CD4-positive, alpha-beta T cell treated with Interleukin-15 for 4 hours (primary cell): Measurements from ENCODE around the gene FSTL4.

Experiments used
- DNase-seq: peaks from one replicate; pipeline ENCODE4 v3.0.0-alpha.2; 2020; ENCODE audit warnings: low spot score

Gene FSTL4

DNA sequence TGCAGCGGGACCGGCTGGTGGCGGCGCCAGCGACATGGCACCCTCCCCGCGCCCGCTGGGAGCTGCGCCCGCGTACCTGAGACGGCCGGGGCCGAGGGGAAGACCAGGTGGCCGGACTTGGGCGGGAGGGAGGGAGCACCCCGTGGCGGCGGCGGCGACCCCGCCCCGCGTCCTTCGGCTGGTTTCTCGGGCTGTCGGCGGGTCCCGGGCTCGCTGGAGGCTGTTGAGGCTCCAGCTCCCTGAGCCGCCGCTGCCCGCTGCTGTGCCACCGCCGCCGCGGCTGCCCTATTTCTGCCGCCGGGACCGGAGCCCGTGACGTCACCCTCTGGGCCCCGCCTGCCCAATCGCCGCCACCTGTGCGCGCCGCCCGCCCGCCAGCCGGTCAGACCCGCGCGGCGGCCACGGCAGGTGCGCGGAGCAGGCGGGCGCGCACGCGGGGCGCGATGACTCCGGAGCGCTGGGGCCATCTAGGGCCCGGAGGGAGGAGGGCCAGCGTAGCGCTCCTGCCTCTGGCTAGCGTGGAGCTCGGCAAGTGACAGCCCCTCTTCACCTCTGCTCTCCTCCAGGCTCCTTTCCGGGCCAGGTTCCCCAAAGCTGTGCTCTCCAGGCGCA lies at the start of gene FSTL4:
Gene FSTL4 (minus strand): TSS at position 293 of the 612 bp plus-strand sequence.
- DNase-seq: peak; percentile 15

DNA sequence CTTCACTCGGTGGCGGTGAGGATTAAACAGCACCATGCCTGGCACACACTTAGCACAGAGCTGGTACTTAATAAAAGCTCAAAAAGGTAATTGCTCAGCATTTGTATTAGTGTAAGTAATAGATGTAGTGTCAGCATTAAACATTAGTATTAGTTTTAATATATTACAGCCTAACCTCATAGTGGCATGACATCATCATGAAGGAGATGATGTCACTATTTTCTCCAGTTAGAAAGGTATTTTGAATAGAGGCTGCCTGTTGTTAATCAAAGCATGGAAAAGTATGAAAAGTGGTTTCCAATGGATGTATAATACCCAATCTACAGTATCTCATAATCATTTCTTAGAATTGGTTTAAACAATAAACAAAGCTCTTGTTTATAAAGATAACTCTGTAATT lies 49.0 kb upstream of the FSTL4 start:
- DNase-seq: no peak

DNA sequence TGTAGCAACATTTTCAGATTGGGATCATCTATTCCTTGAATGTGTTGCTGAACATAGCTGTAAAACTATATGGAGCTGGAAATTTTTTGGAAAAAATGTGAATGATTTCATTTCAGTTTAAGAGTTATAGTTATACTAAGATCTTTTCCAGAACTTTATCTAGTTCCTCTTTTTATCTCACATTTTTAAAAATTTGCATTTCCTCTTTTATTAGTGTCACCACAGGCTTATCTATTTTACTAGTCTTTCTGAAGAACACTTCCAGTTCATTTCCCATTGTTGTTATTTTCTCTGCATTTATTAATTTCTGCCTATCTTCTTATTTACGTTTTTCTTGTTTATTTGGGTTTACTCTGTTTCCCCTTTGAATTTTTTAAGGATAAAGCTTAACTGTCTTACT lies 46.0 kb upstream of the FSTL4 start:
- DNase-seq: no peak

DNA sequence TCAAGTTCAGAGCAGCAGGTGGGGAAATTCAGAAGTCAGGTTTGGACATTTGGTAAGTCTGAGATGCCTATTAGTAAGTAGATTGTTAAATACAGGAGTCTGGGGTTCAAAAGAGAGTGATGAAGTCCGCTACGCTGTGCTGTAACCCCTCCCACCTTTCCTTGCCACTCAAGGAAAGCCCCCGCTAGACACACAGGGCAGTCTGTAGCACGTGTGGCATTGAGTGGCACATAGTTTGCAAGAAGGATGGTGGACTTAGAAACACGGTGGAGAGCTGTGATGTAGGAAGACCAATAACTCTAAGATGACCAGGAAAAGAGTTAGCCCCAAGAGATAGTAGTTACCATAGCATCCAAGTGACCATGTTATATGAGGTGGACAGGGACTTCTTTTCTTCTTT lies 44.7 kb upstream of the FSTL4 start:
- no peak for DNase-seq

DNA sequence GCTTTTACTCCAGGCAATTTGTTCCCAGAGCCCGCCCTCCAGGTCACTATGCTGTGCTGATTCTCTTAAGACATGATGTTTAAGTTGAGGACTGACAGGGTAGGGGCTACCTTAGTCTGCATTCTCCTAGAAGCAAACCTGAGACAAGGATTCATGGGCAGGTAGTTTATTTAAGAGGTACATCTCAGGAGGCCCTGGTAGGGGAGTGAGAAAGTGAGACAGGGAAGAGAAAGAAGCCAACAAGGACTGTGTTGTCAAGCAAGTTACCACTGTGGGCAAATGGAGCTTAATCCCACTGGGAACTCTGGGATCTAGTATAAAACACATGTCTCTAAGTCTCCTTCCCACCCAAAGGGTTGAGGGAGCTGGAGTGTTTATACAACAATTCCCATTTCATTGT lies 43.6 kb upstream of the FSTL4 start:
- no peak for DNase-seq

DNA sequence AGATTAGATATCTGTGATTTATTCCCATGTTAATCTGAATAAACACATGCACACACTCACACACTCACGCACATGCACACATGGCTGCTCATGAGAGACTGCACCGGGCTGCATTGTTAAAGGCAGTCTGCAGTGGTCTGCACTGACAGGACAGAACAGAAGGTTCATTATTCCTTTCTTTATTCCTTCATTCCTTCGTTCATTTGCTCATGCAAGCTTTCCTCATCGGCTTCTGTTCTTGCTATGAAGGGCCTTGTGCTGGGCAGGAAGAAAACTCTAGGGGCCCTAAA lies 41.4 kb upstream of the FSTL4 start:
- no peak for DNase-seq

DNA sequence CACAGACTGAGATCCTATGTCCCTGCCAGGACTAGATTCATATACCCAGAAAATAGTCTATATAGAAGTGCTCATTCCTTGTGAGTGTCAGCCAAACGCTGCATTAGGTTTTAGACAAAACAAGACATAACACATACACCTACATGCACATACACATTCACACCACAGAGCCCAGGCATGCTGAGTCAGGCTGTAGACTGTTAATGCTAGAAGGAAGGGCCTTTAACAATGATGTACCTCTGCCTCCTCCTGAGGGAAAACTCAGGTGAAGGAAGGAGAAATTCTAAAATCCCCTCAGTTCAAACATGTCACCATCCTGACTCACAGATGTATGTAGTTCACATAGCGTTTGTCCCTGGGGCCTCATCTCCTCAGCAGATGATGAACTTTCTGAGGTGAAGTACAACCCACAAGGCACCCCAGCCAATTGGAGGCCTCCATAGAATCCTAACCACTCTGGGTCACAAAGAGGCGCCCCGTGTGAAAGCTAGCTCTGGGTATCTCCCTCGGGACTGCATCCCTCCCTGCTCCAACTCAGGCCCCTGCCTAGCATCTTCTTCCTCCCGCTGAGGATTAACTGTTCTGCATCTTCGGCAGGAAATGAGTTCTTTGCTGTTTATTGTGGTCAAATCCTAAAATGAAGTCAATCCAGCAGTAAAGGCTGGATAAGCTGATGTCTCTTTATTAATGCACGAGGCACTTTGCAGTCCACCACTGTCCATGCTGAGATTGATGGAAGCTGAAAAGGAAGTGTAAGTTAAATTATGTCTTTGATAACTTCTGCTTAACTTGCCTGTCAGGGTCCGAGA lies 40.8 kb upstream of the FSTL4 start:
- no peak for DNase-seq

DNA sequence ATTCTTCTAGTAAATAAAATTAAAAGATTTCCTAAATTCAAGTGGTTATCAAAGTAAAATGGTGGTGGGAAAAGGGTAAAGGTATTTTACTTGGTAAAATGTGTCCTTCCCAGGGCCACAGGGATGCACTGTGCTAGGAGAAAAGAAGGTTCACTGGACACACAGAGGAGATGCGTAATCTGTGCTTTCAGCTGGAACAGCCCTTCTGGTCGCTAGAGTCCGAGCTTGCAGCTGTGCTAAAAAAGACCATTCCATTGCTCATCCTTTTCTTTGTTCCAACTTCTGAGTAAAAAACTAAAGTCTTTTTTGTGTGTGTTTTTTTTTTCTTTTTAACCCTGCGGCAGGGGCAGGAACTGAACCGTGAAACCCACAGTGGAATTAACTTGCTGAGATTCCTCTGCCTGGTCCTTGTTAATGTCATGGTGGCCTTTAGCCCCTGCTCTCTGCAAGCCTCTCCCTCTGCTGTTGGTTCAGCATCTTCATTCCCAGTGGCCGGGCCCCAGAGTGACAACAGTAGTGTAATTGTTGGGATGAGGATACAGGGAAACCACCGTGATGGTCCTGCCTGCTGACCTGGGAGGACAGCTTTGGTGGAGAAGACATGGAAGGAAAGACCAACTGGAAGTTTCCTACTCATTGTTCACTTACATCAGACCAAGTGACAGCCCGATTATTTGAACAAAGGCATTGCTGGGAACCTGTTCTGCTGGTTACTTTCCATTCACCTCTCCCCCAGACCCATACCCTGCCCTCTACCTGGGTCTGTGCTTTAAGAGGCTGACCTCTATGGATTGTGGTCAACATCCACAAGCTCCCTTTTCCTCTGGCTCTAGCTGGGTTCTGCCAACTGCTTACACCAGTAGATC lies 31.9 kb upstream of the FSTL4 start:
- no peak for DNase-seq

DNA sequence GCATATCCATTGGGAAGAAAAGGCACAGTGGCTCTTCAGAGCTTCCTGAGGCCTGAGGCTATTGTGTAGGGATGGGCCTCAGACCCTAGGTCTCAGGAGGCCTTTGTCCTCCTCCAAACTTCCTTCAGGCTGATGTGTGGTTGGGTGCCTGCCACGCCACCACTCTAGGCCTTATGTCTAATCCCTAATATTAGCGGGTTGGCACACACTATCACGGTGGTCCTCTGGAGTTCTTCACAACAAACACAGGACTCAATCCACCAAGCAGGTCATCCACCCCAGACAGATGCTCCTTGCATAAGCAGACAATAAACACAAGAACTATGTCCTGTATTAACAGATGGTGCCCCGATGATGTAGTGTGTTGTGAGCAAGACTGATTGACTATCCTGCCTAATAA lies 31.0 kb upstream of the FSTL4 start:
- DNase-seq: no peak

DNA sequence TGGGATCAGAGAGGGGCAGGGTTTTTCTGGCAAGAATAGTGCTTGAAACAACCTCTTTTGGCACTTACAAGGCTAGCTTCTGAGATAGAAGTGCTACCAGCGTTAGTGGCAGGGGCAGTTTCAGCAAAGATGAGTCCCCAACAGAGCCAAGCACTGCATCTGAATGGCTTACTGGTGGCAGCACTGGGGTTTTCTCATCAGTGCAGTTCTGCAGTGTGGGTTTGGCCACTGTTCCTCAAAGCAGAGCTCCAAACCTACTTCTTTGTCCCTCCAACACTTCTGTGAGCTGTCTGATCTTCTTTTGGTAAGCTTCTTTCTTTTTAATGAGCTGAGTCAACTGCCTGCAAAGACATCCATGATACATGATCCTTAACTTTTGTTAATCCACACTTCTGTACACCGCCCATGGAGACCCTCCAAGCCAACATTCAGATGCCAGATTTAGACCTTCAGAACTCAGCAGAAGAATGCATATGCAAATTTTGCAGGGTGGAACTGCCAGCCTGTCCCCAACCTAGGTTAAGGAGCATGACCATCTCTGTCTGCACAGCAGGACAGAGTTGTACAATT lies 29.9 kb upstream of the FSTL4 start:
- no peak for DNase-seq

DNA sequence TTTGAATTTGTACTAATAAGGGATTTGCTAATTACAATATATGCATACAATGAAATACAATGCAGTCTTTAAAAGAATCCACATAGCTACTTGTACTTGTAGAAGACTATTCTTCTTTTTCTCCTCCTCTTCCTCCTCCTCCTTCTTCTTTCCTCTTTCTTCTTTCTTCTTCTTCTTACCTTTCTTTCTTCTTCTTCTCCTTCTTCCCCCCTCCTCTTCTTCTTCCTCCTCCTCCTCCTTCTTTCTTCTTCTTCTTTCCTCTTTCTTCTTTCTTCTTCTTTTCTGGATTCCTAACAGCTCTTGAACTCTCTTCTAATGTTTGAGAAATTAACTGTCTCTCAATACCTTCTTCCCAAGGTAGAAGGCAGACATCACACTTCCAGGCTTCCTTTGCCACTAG lies 29.3 kb upstream of the FSTL4 start:
- DNase-seq: no peak

DNA sequence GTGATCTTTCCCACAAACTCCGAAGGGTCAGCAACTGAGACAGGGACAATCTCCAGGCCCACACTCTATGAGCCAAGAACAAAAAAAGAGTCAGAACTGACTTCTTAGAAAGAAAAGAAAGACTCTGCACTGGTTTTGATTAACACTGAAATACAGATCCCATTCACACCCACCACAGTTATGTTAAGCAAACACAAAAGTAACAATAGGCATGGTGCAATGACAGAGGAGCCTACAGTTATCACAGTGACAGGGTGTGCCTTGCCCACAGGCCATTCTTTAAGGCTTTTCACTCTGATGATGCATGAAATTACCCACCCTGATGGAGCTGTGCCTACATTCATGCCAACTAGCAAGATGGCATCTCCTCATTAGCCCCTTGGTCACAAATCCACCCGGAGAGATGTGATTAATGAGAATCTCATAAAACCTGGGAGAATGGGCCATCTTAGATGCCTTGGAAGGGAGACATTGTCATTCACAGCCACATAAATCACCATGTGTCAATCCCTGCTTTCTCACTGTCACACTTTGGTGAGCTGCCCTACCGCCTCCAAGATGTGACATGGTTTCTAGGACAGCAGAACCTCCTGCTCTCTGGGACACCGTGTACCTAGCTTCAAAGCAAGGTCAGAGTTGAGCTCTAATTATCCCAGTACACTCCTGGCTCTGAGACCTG lies 27.6 kb upstream of the FSTL4 start:
- no peak for DNase-seq

DNA sequence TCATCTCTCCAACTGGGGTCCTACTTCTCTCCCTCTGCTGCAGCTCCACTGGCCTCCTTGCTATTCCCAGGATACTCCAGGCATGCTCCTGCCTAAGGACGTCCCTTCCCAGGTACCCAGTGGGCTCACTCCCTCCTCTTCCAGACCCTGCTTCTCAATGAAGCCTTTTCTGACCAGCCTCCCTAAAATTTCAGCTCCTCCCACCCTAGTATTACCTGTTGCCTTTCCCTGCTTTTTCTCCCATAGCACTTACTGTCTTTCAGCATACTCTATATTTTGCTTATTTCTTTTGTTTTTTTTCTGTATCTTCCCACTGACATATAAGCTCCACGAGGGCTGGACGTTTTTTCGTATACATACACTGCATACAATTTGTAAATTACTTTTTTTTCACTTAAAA lies 26.1 kb upstream of the FSTL4 start:
- no peak for DNase-seq

DNA sequence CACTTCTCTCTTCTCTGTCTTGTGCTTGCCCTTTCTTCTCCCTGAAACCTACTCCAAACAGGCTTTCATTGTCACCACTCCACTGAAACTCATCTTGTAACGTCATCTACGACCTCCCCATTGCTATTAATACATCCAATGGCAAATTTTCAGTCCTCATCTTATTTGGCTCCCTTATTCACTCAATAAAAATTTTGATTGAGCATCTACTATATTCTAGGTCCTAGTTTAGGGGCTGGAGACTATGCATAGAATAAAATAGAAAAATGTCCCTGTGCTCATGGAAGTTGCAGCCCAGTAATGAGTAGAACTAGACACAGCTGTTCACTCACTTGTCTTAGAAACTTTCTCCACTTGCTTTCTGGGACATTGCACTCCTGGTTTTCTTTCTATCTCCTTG lies 24.9 kb upstream of the FSTL4 start:
- no peak for DNase-seq

DNA sequence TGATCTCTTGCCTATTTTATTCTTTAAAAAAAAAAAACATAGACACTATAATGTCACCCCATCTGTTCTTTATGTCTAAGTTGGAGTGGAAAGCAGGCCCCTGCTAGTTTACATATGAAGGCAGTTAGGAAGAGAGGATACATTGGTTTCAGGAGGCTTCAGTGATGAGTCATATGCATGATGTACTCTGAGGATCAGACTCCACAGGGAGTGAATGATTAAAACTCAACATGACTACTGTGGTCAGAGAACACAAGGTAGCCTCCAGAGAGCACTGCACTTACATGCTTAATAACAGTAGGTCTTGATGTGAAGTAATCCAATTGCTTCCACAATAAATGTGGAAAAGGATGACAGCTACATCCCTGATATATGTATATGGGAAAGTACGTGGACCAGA lies 22.7 kb upstream of the FSTL4 start:
- DNase-seq: no peak

DNA sequence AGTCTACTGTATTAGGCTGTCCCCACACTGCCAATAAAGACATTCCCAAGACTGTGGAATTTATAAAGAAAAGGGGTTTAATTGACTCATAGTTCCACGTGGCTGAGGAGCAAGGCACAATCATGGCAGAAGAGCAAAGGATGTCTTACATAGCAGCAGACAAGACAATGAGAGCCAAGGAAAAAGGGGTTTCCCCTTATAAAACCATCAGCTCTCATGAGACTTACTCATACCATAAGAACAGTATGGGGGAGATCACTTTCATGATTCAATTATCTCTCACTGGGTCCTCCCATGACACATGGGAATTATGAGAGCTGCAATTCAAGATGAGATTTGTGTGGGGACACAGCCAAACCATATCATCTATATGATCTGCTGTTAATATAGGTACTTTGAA lies 14.8 kb upstream of the FSTL4 start:
- no peak for DNase-seq

DNA sequence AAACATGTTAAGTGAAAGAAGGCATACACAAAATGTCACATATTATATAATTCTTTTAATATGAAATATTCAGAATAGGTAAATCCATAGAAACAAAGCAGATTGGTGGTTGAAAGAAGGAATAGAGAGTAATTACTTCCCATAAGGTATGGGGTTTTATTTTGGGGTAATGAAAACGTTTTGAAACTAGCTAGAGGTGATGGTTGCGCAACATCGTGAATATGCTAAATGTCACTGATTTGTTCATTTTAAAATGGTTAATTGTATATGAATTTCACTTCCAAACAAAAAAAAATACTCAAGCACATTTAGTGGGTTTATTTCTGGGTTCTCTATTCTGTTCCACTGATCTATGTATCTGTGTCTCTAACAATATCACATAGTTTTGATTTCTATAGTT lies 12.0 kb upstream of the FSTL4 start:
- no peak for DNase-seq

DNA sequence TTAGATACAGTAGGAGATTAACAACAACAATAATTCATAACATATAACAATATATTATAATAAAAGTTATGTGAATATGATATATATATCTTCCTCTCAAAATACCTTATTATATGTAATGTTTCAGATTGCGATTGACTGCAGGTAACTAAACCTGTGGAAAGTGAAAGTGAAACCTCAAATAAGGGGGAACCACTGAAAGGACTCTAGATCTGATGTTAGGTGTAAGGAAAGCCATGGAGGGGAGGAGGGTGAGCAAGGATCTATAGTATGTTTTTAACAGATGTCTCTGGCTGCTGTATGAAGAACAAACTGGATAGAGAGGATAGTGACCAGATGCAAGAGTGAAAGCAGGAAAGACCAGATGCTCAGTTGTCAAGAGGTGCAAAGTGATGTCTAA lies 5.8 kb upstream of the FSTL4 start:
- DNase-seq: peak; percentile 13

DNA sequence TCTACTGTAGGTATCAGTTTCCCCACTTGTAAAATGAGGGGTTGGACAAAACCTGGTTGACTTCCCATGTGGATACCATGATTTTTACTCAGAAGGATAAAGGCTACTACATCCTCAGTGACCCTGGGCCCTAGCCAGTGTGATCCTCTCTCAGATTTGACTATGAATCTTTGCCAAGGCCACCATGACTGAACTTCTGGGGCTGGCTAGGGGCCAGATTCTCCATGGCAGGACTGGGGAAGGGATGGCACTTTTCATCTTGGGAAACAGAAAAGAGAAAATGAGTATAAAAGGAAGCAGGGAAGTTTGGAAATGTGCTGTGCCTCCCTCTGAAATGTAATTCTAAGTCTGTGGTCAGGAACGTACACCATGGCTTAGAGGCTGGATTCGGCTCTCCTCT lies 1.4 kb upstream of the FSTL4 start:
- DNase-seq: no peak

DNA sequence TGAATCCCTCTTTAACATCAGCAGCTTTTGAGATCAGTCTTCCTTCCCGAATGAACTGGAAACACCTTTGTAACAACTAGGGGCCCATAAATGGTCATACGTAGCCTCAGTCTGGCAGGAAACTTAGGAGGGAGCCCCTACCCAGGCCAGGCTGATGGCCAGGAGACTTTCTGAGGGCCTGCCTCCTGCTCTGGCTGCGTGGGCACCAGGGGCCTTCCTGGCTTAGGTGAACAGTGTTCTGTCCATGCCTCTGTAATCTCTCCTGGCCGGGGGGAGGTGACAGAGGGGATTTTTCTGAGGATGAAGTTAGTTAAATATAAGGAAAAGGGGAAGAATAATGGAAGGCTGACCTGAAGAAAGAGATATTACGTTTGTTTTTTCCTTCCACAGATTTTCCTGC lies 843 bp upstream of the FSTL4 start:
- no peak for DNase-seq

DNA sequence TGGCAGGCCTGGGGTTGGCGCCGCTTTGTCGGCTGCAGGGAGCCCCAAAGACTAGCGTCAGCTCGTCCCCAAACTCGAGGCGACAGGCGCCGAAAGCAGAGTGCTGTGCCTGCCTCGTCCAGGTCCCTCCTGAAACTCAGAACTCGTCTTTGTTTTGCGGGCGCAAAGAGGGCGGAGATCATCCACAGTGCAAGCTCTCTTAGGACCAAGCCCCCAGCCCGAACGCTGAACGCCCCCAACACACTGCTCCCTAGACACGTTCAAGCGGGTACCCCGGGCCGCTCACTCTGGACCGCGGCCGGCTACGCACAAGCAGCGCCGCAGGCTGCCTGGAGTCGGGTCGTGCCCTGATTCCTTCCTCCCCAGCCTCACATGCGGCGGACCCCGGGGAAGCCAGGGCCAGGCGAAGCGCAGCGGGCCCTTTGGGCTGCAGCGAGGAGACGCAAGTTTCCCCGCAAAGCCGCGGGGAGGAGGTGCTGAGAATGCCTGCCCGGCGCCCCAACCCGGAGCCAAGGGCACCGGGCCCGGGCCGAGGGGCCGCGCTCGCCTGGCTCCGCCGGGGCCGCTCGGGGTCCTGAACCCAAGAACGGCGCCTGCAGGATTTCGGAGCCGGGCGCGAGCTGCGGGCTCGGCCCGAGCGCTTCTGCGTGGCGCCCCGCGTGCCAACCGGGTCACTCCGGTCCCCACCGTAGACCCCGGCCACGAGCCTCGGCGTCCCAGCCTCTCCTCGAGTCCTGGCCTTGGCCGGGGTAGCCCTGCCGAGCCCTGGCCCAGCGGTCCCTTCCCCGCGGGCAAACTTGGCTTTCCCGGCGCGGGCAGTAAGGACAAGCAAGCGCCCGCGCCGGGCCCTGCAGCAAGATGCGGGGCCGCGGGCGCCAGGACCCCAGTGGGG lies 738 bp downstream of the FSTL4 start:
- no peak for DNase-seq
